HK-2 (cell line): Measurements from ENCODE around the gene HSPA1A.
"Not testable (repeated sequence)": the region's sequence is repeated elsewhere in the genome, so short reads cannot be mapped to it uniquely, and the experiment has no call there.

Experiments
- DNase-seq: peaks from one replicate; pipeline ENCODE4 v3.0.0-alpha.2; 2018; ENCODE audit not compliant: unreplicated experiment

Gene HSPA1A

GRCh38 chr6:31811645-31812044 lies 3.7 kb upstream of the HSPA1A start:
- DNase-seq: no peak

DNA sequence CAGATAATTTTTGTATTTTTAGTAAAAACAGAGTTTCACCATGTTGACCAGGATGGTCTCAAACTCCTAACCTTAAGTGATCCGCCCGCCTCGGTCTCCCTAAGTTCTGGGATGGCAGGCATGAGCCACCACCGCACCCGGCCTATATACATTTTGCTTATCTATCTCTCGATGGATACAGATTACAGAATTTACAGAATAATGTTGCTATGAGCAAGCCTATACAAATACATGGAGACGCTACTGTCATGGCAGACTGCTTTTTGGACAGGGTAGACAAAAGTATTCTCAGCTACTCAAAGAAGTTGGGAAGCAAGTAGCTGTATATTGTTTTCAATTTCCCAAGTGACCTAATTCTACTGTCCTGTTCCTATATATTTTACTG lies 1.9 kb upstream of the HSPA1A start:
- no peak for DNase-seq

DNA sequence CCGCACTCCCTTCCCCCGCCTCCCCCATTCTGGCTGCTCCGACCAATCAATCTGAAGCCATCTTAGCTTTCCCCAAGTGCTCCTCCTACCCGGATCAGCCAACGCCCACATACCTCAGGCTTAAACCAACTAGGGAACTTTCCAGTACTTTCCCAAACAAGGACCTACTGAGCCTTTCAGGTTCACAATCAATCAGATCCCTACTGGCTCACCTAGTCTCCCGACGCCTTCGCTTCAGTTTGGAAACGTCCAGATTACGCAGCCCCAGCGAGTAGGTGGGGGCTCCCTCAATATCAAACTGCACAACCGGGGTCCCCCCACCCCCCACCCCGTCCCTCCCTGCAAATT lies 692 bp upstream of the HSPA1A start:
- peak; percentile 94 for DNase-seq

GRCh38 chr6:31817133-31817928 lies 2.0 kb downstream of the HSPA1A start:
- DNase-seq: not testable (repeated sequence)

GRCh38 chr6:31817929-31818511 lies 2.7 kb downstream of the HSPA1A start:
- DNase-seq: not testable (repeated sequence)

- DNase-seq: no peak
Measured at GRCh38 chr6:31819871-31820299, 4.5 kb downstream of the HSPA1A start.

- DNase-seq: not testable (repeated sequence)
Measured at GRCh38 chr6:31820399-31820798, 5.1 kb downstream of the HSPA1A start.

DNA sequence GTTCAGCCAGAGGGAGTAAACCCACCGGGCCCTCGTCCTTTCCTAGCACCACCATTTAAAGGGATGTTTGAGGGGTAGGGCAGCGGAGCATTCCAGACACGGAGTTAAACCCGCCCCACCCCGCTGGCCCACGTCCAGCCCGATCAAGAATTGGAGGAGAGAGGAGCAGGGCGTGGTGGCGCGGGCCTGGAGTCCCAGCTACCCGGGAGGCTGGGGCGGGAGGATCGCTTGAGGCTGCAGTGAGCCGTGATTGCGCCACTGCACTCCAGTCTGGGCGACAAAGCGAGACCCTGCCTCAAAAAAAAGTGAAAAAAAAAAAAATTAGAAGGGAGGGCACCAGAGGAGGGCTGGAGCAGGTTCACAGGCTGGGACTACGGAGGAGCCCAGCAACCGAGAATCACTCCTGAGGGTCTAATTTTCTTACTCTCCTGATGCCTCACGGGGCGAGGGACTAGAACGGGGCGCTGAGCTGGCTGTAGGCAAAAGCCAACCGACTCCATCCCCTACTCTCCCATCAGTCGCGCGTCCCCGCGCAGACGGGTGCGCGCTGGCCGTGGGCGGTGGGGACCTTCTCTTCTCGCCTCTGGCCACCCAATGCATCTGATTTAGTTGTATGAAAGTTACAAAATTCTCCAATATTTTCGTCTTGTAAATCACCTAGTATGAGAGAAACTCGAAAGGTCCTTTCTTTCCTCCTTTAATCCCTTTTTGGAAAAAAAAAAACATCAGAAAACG lies 6.1 kb downstream of the HSPA1A start:
- no peak for DNase-seq

GRCh38 chr6:31822036-31822821 lies 6.9 kb downstream of the HSPA1A start:
- peak; percentile 76 for DNase-seq

GRCh38 chr6:31823592-31824196 lies 8.4 kb downstream of the HSPA1A start:
- DNase-seq: not testable (repeated sequence)

DNA sequence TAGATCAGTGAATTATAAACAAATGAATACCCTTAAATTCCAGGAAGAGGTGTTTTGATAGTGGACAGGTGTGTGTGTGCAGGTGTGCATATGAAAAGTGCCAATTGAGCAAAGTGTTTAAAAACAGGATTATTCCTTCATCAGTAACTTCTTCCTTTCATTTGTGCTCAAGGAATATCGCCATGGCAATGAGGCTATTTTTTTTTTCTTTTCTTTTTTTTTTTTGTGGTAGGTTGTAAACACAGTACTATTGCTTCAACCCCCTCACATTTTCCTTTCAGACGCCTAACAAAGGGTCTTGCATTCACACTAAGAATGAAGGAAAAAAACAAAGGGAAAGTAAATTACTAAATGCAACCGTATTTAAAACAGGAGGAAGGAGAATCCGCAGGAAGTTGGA lies 10.2 kb downstream of the HSPA1A start:
- DNase-seq: no peak

- peak; percentile 73 for DNase-seq
Measured at GRCh38 chr6:31826793-31827285, 11.5 kb downstream of the HSPA1A start.

DNA sequence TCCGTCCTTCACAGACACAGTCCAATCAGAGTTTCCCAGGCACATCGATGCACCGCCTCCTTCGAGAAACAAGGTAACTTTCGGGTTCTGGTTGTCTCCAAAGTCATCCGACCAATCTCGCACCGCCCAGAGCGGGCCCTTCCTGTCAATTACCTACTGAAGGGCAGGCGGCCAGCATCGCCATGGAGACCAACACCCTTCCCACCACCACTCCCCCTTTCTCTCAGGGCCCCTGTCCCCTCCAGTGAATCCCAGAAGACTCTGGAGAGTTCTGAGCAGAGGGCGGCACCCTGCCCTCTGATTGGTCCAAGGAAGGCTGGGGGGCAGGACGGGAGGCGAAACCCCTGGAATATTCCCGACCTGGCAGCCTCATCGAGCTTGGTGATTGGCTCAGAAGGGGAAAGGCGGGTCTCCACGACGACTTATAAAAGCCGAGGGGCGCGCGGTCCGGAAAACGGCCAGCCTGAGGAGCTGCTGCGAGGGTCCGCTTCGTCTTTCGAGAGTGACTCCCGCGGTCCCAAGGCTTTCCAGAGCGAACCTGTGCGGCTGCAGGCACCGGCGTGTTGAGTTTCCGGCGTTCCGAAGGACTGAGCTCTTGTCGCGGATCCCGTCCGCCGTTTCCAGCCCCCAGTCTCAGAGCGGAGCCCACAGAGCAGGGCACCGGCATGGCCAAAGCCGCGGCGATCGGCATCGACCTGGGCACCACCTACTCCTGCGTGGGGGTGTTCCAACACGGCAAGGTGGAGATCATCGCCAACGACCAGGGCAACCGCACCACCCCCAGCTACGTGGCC lies 12.1 kb downstream of the HSPA1A start, which contains the start of gene HSPA1B:
HSPA1B (plus strand) TSS at position 453 of the 794 bp plus-strand sequence; CDS start at position 666, 213 bp downstream.
- peak; percentile 98 for DNase-seq

- no peak for DNase-seq
Measured at GRCh38 chr6:31829633-31830283, 14.4 kb downstream of the HSPA1A start.

- DNase-seq: no peak
Measured at GRCh38 chr6:31830886-31831335, 15.6 kb downstream of the HSPA1A start.

GRCh38 chr6:31831350-31832215 lies 16.2 kb downstream of the HSPA1A start:
- DNase-seq: no peak

DNA sequence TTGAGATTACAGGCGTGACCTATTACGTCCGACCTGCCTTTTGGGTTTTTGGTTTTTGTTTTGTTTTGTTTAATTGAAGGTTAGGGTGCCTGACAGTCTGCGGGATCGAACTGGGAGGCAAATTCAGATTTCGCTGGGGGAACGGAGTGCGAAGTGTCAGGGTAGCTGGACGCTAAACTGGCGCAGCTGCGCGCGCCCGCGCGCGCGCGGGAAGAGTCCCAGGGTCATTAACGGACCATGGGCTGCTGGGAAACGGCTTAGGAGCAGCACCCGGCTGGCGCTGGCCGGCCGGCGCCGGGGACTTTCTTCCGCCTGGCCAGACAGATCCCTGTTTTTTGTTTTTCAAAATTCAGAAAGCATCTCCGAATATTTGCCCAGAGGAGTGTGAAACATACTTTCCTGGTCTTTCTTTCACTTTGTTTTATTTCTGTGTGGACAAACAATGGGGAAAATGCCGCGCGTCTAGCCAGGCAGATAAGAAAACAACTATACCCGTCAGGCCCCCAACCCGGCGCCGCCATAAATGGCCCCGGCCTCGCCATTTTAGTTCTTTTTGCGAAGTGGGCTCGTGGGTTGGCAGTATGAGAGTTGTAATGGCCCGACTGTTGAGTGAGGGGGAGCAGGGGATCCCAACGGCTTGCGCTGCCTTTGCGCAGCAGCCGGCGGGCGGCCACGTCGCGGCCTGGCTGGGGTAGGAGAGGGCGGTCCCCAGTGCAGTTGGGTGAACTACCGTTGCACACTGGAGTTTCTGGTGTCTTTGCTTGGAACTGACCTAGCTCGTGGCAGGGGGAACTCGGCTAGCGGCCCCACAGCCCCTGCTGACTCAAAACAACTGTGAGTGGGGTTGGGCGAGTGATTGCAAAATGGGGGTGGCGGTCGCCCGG lies 19.3 kb downstream of the HSPA1A start:
- peak; percentile 84 for DNase-seq

GRCh38 chr6:31836047-31836473 lies 20.7 kb downstream of the HSPA1A start:
- DNase-seq: no peak
